Activated naive CD8-positive, alpha-beta T cell treated with anti-CD3 and anti-CD28 coated beads, Interleukin-2, amount 50 U/mL, for 24 hours (primary cell): ENCODE results near the gene LIMK2.
"Not testable (repeated sequence)": the region's sequence is repeated elsewhere in the genome, so short reads cannot be mapped to it uniquely, and the experiment has no call there.

Experiments used
- ATAC-seq: fragments of 150-1000 bp; cut with Tn5 transposase; one replicate; pipeline ENCODE4 v1.10.0; 2021
- DNase-seq: peaks from one replicate; pipeline ENCODE4 v3.0.0; 2021
- H3K27ac Mint-ChIP-seq: one replicate; pipeline ENCODE4 v1.8.0; 2021; ENCODE audit warnings: mild to moderate bottlenecking, mixed read lengths
- H3K27me3 Mint-ChIP-seq: one replicate; pipeline ENCODE4 v1.8.0; 2021; ENCODE audit warnings: mixed read lengths
- H3K36me3 Mint-ChIP-seq: one replicate; pipeline ENCODE4 v1.8.0; 2021; ENCODE audit warnings: low read depth, mixed read lengths
- H3K4me1 Mint-ChIP-seq: one replicate; pipeline ENCODE4 v1.8.0; 2021; ENCODE audit warnings: mixed read lengths
- H3K4me3 Mint-ChIP-seq: one replicate; pipeline ENCODE4 v1.8.0; 2021; ENCODE audit warnings: mild to moderate bottlenecking, moderate library complexity, mixed read lengths
- H3K9me3 Mint-ChIP-seq: one replicate; pipeline ENCODE4 v1.8.0; 2021; ENCODE audit warnings: mixed read lengths

The LIMK2 gene

DNA sequence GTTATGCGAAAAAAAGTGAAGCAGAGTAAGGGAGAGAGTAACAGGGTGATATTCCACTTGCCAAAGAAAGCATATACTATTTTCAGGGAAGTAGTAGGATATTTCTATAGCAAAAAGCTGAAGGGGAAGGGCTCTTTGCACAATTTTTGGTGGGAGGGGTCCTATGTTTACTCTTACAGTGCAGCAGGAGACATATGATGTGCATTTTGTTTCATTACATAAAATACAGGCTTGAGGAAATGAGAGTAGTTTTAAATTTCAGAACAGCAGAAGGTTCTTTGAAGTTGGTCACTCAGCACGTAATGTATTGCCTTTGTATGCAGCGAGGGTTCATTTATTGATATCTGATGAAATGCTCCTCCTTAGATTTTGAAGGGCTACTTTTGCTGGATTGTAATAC, 83.3 kb downstream of the LIMK2 start:
- no peaks in the 10 kb centered on the region for H3K27me3 Mint-ChIP-seq
- no peaks in the 10 kb centered on the region for H3K9me3 Mint-ChIP-seq
- peaks cover 2% of the 10 kb centered on the region for H3K36me3 Mint-ChIP-seq
- H3K4me3 Mint-ChIP-seq = peak overlapping the region; percentile 68
- H3K4me1 Mint-ChIP-seq = peaks cover 57% of the 10 kb centered on the region
- ATAC-seq = no peak
- H3K27ac Mint-ChIP-seq = peak overlapping the region; percentile 78
- DNase-seq = no peak

DNA sequence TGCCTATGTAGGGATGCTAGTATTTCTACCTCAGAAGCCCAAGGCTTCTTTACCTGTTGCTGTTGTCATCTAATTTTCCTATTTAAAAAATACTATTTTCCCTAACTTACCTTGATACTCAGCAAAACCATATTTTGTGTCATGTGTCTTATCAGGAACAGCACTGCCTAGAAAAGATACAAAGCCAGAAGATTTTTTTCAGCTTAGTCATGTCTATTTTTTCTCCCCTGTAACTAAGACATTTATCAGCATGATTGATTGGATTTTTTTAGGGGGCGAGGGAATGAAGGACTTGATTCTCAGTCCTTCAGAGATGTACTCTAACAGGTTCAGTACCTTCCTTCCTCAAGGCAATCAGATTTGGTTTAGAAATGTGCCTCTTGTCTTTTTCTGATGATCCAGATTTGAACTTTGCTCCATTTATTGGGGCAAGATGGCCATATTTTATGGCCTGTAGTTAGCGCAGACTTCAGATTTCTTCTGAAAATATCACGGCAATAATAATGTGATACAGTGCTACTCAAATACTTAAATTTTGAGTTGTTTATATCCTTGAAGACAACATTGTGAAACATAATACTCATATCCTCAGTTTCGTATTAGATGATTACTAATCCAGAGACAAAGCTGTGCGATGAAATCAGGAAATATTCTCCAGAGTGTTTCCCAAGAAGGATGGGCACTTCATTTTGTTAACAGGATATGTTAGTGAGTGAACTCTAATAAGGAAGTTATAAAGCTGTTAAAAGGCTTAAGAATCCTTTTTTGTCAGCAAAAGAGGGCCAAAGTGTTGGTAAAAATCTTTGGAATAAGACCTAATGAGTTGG, 83.9 kb downstream of the LIMK2 start:
- H3K4me3 Mint-ChIP-seq = peak overlapping the region; percentile 68
- peak overlapping the region; percentile 78 for H3K27ac Mint-ChIP-seq
- peaks cover 61% of the 10 kb centered on the region for H3K4me1 Mint-ChIP-seq
- no peaks in the 10 kb centered on the region for H3K9me3 Mint-ChIP-seq
- peaks cover 2% of the 10 kb centered on the region for H3K36me3 Mint-ChIP-seq
- H3K27me3 Mint-ChIP-seq = no peaks in the 10 kb centered on the region
- ATAC-seq = no peak
- DNase-seq = no peak

GRCh38 chr22:31300896-31301295, 88.8 kb downstream of the LIMK2 start:
- ATAC-seq (no peak), DNase-seq (no peak)
- no peaks in the 10 kb centered on the region for H3K36me3 Mint-ChIP-seq
- H3K4me1 Mint-ChIP-seq = peaks cover 44% of the 10 kb centered on the region
- no peak overlapping the region for H3K4me3 Mint-ChIP-seq
- no peaks in the 10 kb centered on the region for H3K27me3 Mint-ChIP-seq
- H3K27ac Mint-ChIP-seq = no peak overlapping the region
- H3K9me3 Mint-ChIP-seq = no peaks in the 10 kb centered on the region

GRCh38 chr22:31302006-31302405, 89.9 kb downstream of the LIMK2 start:
- no peak for ATAC-seq
- DNase-seq = no peak
- no peaks in the 10 kb centered on the region for H3K27me3 Mint-ChIP-seq
- no peak overlapping the region for H3K27ac Mint-ChIP-seq
- H3K36me3 Mint-ChIP-seq = no peaks in the 10 kb centered on the region
- H3K9me3 Mint-ChIP-seq = no peaks in the 10 kb centered on the region
- H3K4me3 Mint-ChIP-seq = no peak overlapping the region
- peaks cover 44% of the 10 kb centered on the region for H3K4me1 Mint-ChIP-seq

GRCh38 chr22:31302537-31302936, 90.4 kb downstream of the LIMK2 start:
- no peaks in the 10 kb centered on the region for H3K9me3 Mint-ChIP-seq
- ATAC-seq (peak; percentile 78), DNase-seq (no peak)
- H3K4me3 Mint-ChIP-seq = no peak overlapping the region
- H3K27me3 Mint-ChIP-seq = no peaks in the 10 kb centered on the region
- H3K27ac Mint-ChIP-seq = peak overlapping the region; percentile 9
- no peaks in the 10 kb centered on the region for H3K36me3 Mint-ChIP-seq
- H3K4me1 Mint-ChIP-seq = peaks cover 46% of the 10 kb centered on the region

DNA sequence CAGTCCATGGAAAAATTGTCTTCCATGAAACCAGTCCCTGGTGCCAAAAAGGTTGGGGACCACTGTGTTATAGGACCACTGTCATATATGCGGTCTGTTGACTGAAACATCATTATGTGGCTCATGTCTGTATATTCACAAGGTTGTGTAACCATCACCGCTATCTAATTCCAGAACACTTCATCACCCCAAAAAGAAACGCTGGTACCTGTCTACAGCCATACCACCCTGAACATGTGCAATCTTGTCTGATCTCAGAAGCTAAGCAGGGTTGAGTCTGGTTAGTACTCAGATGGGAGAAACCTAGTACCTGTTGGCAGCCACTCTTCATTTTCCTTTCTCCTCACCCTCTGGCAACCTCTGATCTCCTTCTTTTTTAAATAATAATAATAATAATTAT, 93.1 kb downstream of the LIMK2 start:
- H3K36me3 Mint-ChIP-seq = no peaks in the 10 kb centered on the region
- peaks cover 60% of the 10 kb centered on the region for H3K4me1 Mint-ChIP-seq
- H3K4me3 Mint-ChIP-seq = no peak overlapping the region
- ATAC-seq (no peak), DNase-seq (no peak)
- no peak overlapping the region for H3K27ac Mint-ChIP-seq
- H3K9me3 Mint-ChIP-seq = no peaks in the 10 kb centered on the region
- no peaks in the 10 kb centered on the region for H3K27me3 Mint-ChIP-seq

DNA sequence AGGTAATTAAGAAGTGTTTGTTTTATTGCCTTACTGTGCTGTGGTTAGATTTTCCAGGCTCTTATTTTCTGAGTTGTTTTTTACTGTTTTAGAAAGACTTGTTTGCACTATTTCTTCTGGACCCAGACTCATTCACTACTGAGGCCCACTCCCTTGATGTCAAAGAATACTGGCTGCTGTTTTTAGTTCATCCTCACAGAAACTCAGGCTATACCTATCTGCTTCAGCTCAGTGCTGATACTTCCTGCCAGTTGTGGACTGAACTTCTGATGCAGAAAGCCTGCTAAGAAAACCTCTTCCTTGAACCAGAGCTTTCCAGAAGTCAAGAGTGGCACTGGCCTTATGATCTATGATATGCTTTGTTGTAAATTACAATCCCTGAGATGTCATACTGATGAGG, 96.1 kb downstream of the LIMK2 start:
- Mint-ChIP-seq H3K4me3 (no peak overlapping the region), H3K4me1 (peaks cover 45% of the 10 kb centered on the region), H3K9me3 (no peaks in the 10 kb centered on the region), H3K27ac (peak overlapping the region; percentile 13), H3K27me3 (no peaks in the 10 kb centered on the region), H3K36me3 (no peaks in the 10 kb centered on the region)
- DNase-seq (no peak), ATAC-seq (no peak)

- Mint-ChIP-seq H3K36me3 (peaks cover 14% of the 10 kb centered on the region), H3K9me3 (no peaks in the 10 kb centered on the region), H3K27me3 (no peaks in the 10 kb centered on the region), H3K4me1 (peaks cover 20% of the 10 kb centered on the region), H3K4me3 (no peak overlapping the region), H3K27ac (peak overlapping the region; percentile 3)
- ATAC-seq (peak; percentile 57), DNase-seq (peak; percentile 77)
Measured at GRCh38 chr22:31313366-31314147, 101.5 kb downstream of the LIMK2 start.

DNA sequence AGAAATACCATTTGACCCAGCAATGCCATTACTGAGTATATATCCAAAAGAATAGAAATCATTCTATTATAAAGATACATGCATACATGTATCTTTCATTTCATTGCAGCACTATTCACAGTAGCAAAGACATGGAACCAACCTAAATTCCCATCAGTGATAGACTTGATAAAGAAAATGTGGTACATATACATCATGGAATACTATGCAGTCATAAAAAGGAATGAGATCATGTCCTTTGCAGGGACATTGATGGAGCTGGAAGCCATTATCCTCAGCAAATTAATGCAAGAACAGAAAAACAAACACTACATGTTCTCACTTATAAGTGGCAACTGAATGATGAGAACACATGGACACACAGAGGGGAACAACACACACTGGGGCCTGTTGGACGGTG, 102.1 kb downstream of the LIMK2 start:
- peaks cover 17% of the 10 kb centered on the region for H3K4me1 Mint-ChIP-seq
- ATAC-seq, H3K27me3 Mint-ChIP-seq, H3K9me3 Mint-ChIP-seq, H3K4me3 Mint-ChIP-seq, H3K27ac Mint-ChIP-seq, DNase-seq: not testable (repeated sequence)
- H3K36me3 Mint-ChIP-seq = peaks cover 14% of the 10 kb centered on the region

DNA sequence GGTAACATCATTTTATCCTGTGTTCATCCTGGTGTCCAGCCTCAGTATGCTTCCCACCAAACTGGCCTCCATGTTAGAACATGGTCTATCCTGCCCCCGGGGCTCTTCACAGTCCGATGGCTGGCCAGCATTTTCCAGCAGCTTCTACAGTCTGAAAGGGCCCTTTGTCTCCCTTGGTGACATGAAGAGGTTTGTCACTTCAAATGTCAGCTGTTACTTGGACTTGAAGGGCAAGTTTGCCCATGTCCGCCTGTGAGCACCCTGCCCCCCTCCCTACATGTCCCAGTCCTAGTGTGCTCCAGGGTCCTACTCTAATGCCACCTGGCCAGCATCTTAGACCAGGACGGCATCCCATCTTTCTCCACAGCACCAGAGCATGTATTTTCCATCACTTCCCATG, 109.3 kb downstream of the LIMK2 start:
- H3K9me3 Mint-ChIP-seq = no peaks in the 10 kb centered on the region
- H3K4me3 Mint-ChIP-seq = no peak overlapping the region
- H3K4me1 Mint-ChIP-seq = peaks cover 4% of the 10 kb centered on the region
- ATAC-seq (no peak), DNase-seq (no peak)
- no peak overlapping the region for H3K27ac Mint-ChIP-seq
- peaks cover 13% of the 10 kb centered on the region for H3K36me3 Mint-ChIP-seq
- no peaks in the 10 kb centered on the region for H3K27me3 Mint-ChIP-seq

GRCh38 chr22:31323578-31324550, 111.8 kb downstream of the LIMK2 start:
- Mint-ChIP-seq H3K27me3 (no peaks in the 10 kb centered on the region), H3K4me3 (no peak overlapping the region), H3K27ac (peak overlapping the region; percentile 24), H3K9me3 (no peaks in the 10 kb centered on the region), H3K36me3 (peaks cover 16% of the 10 kb centered on the region), H3K4me1 (peaks cover 4% of the 10 kb centered on the region)
- ATAC-seq = no peak
- no peak for DNase-seq

DNA sequence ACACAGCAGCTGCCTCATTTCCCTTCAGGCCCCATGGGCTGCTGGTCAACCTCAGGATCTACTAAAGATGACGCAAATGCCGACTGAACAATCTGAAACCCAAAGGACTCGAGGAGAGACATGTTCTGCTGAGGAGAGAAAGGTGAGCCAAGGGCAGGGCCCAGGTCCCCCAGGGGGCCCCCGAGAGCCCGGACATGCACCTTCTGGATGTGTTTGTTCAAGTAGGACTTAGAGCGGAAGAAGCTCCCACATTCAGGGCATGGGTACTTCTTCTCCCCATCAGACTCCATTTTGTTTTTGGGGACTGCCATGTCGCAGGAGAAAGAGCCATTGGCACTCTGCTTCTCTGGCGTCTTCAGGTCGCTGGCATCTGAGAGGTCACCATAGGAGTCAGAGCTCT, 114.8 kb downstream of the LIMK2 start:
- no peak for DNase-seq
- Mint-ChIP-seq H3K36me3 (peaks cover 40% of the 10 kb centered on the region), H3K9me3 (no peaks in the 10 kb centered on the region)

DNA sequence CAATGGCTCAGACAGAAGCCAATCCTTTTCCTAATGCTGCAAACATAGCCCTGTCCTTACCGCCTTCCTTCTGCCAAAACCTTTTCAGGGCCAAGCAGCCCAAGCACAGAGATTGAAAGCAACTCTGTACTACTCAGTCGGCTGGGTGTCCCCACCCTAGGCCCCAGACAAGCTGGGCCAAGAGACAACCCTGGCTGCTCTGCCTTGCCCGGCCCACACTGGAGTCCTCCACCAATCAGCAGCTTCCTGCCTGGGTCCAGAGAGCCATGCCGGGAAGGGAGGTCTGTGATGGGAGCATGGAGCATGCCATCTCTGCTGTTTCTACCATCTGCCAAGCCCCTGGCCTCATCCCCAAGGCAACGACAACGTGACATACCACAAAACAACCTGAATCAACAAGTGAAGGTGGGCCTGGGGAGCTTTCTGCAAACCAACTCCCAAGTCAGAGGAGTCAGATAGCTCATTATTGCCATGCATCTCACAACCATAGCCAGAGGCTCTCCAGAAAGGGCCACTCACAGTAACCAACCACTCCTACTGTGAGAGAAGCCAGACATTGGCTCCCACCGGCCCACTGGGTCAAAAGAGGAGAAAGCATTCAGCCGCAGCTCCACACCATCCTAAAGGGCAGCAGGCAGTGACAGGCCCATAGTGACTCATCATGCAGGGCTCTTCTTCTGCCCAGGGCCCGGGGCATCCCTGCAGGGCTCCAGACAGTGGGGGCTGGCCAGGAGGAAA, 115.9 kb downstream of the LIMK2 start:
- no peak overlapping the region for H3K4me3 Mint-ChIP-seq
- H3K9me3 Mint-ChIP-seq = no peaks in the 10 kb centered on the region
- ATAC-seq (no peak), DNase-seq (no peak)
- H3K27ac Mint-ChIP-seq = no peak overlapping the region
- H3K27me3 Mint-ChIP-seq = no peaks in the 10 kb centered on the region
- peaks cover 23% of the 10 kb centered on the region for H3K4me1 Mint-ChIP-seq
- peaks cover 45% of the 10 kb centered on the region for H3K36me3 Mint-ChIP-seq

More for the DNA sequence above, 114.8 kb downstream of the LIMK2 start:
- peaks cover 23% of the 10 kb centered on the region for H3K4me1 Mint-ChIP-seq
- no peak for ATAC-seq
- H3K27ac Mint-ChIP-seq = no peak overlapping the region
- no peaks in the 10 kb centered on the region for H3K27me3 Mint-ChIP-seq
- no peak overlapping the region for H3K4me3 Mint-ChIP-seq

- ATAC-seq (no peak), DNase-seq (no peak)
- Mint-ChIP-seq H3K4me3 (no peak overlapping the region), H3K9me3 (no peaks in the 10 kb centered on the region), H3K27ac (no peak overlapping the region), H3K27me3 (no peaks in the 10 kb centered on the region), H3K36me3 (peaks cover 47% of the 10 kb centered on the region), H3K4me1 (peaks cover 23% of the 10 kb centered on the region)
Measured at GRCh38 chr22:31328544-31328960, 116.5 kb downstream of the LIMK2 start.
